ENCODE data around the gene PARD3B.

Gene PARD3B

GRCh38 chr2:205438241-205438640, 893.0 kb downstream of the PARD3B start:
- TF ChIP-seq, protein P1, sequence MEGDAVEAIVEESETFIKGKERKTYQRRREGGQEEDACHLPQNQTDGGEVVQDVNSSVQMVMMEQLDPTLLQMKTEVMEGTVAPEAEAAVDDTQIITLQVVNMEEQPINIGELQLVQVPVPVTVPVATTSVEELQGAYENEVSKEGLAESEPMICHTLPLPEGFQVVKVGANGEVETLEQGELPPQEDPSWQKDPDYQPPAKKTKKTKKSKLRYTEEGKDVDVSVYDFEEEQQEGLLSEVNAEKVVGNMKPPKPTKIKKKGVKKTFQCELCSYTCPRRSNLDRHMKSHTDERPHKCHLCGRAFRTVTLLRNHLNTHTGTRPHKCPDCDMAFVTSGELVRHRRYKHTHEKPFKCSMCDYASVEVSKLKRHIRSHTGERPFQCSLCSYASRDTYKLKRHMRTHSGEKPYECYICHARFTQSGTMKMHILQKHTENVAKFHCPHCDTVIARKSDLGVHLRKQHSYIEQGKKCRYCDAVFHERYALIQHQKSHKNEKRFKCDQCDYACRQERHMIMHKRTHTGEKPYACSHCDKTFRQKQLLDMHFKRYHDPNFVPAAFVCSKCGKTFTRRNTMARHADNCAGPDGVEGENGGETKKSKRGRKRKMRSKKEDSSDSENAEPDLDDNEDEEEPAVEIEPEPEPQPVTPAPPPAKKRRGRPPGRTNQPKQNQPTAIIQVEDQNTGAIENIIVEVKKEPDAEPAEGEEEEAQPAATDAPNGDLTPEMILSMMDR (IDR thresholded peaks at IDR 0.05; ENCODE audit: insufficient read depth, low read length, poor library complexity, severe bottlenecking), result no peak
- TF ChIP-seq EZH2phosphoT487 (conservative IDR thresholded peaks at IDR 0.05; ENCODE audit: low read length), result no peak
- no peaks in the 10 kb centered on the region for H3K9me2 ChIP-seq (replicated peaks; ENCODE audit: insufficient read depth, low read length)
- H2AFZ ChIP-seq (ENCODE audit: low read depth, low read length, severe bottlenecking), result no peak overlapping the region
- H3K36me3 ChIP-seq (ENCODE audit: low read length), result no peaks in the 10 kb centered on the region
- no peak overlapping the region for H3K4me3 ChIP-seq (ENCODE audit: insufficient read depth, low read length, poor library complexity, severe bottlenecking)
- no peaks in the 10 kb centered on the region for H3K9me3 ChIP-seq (ENCODE audit: insufficient read depth, low read length)
- no peak overlapping the region for H3K4me2 ChIP-seq (ENCODE audit: low read depth, low read length, poor library complexity, severe bottlenecking)
- H3F3A ChIP-seq (ENCODE audit: insufficient read depth), result no peaks in the 10 kb centered on the region
- H3K79me2 ChIP-seq (ENCODE audit: insufficient read depth, low read length), result no peaks in the 10 kb centered on the region
- H3K9ac ChIP-seq (ENCODE audit: low read length), result no peak overlapping the region
- no peaks in the 10 kb centered on the region for H3K27me3 ChIP-seq (ENCODE audit: low read length)
- H4K20me1 ChIP-seq (ENCODE audit: low read depth, low read length), result no peaks in the 10 kb centered on the region
- H3K27ac ChIP-seq (ENCODE audit: low read depth, low read length), result no peak overlapping the region

GRCh38 chr2:205439621-205440020, 894.3 kb downstream of the PARD3B start:
- Histone ChIP-seq H3F3A (ENCODE audit: insufficient read depth) (no peaks in the 10 kb centered on the region), H3K27ac (ENCODE audit: low read depth, low read length) (no peak overlapping the region), H3K4me3 (ENCODE audit: insufficient read depth, low read length, poor library complexity, severe bottlenecking) (no peak overlapping the region), H3K9me2 (replicated peaks; ENCODE audit: insufficient read depth, low read length) (no peaks in the 10 kb centered on the region), H3K27me3 (ENCODE audit: low read length) (no peaks in the 10 kb centered on the region), H3K4me2 (ENCODE audit: low read depth, low read length, poor library complexity, severe bottlenecking) (no peak overlapping the region), H3K36me3 (ENCODE audit: low read length) (no peaks in the 10 kb centered on the region), H3K9ac (ENCODE audit: low read length) (no peak overlapping the region), H3K9me3 (ENCODE audit: insufficient read depth, low read length) (no peaks in the 10 kb centered on the region), H2AFZ (ENCODE audit: low read depth, low read length, severe bottlenecking) (no peak overlapping the region), H4K20me1 (ENCODE audit: low read depth, low read length) (no peaks in the 10 kb centered on the region), H3K79me2 (ENCODE audit: insufficient read depth, low read length) (no peaks in the 10 kb centered on the region)
- TF ChIP-seq, protein P1 (IDR thresholded peaks at IDR 0.05; ENCODE audit: insufficient read depth, low read length, poor library complexity, severe bottlenecking), result no peak
- TF ChIP-seq EZH2phosphoT487 (conservative IDR thresholded peaks at IDR 0.05; ENCODE audit: low read length), result no peak

GRCh38 chr2:205441524-205441923, 896.2 kb downstream of the PARD3B start:
- Histone ChIP-seq H3F3A (ENCODE audit: insufficient read depth) (no peaks in the 10 kb centered on the region), H3K27ac (ENCODE audit: low read depth, low read length) (no peak overlapping the region), H3K27me3 (ENCODE audit: low read length) (no peaks in the 10 kb centered on the region), H3K9ac (ENCODE audit: low read length) (no peak overlapping the region), H3K79me2 (ENCODE audit: insufficient read depth, low read length) (no peaks in the 10 kb centered on the region), H3K9me2 (replicated peaks; ENCODE audit: insufficient read depth, low read length) (no peaks in the 10 kb centered on the region), H3K9me3 (ENCODE audit: insufficient read depth, low read length) (no peaks in the 10 kb centered on the region), H3K36me3 (ENCODE audit: low read length) (no peaks in the 10 kb centered on the region), H3K4me3 (ENCODE audit: insufficient read depth, low read length, poor library complexity, severe bottlenecking) (no peak overlapping the region), H2AFZ (ENCODE audit: low read depth, low read length, severe bottlenecking) (no peak overlapping the region), H3K4me2 (ENCODE audit: low read depth, low read length, poor library complexity, severe bottlenecking) (no peak overlapping the region), H4K20me1 (ENCODE audit: low read depth, low read length) (no peaks in the 10 kb centered on the region)
- TF ChIP-seq EZH2phosphoT487 (conservative IDR thresholded peaks at IDR 0.05; ENCODE audit: low read length), result no peak
- TF ChIP-seq, protein P1 (IDR thresholded peaks at IDR 0.05; ENCODE audit: insufficient read depth, low read length, poor library complexity, severe bottlenecking), result no peak

All from SU-DHL-6 (cell line).